ENCODE results near the gene AGTRAP. TPM values are rescaled to one million over a fixed set of nuclear protein-coding genes. Genes with fewer than 3 reads are reported as not detected.

Gene AGTRAP
- total and polyA plus RNA-seq, 9 of the 15 experiments (the other 6 are each of a cell fraction or from before 2014, with no cell fraction given) = 26.8 to 105 (median 57.5) TPM

DNA sequence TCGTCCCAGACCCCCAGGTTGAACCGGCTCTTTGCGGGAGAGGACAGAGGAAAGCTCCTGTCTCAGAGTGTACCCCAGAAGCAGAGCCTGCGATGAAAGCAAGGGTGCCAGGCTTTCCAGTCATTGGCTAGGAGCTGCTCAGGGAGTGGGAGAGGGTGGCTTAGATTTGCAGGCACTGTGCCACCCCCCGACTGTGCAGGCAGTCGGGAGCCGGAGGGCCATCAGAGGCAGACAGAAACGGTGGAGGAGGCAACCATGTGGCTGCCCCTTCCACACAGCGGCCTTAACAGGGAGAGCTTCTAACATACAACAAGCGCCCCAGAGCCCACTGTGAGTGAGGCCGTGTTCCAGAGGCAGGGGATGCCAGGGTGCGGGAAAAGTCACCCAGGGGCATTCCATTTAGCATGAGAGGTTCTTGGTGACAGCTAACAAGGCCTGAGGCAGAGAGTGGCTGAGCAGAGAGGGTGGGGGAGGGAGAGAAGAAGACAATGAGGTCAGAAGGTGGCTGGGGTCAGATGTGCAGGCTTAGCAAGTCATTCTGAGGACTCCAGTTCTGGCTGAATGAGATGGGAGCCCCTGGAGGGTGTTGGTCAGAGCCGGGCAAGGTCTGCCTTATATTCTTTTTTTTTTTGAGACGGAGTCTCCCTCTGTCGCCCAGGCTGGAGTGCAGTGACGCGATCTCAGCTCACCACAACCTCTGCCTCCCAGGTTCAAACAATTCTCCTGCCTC is 16.6 kb downstream of the AGTRAP start (continued):
- TF ChIP-seq ELF1 (tag; IDR thresholded peaks at IDR 0.05) = no peak
- TF ChIP-seq MCM3 (IDR thresholded peaks at IDR 0.05) = no peak
- no peak for TF ChIP-seq ZNF121 (CRISPR knock-in tag; conservative IDR thresholded peaks at IDR 0.05)
- no peak for TF ChIP-seq KLF16 (IDR thresholded peaks at IDR 0.05)
- no peak for TF ChIP-seq E2F6 (IDR thresholded peaks at IDR 0.05; ENCODE audit: borderline replicate concordance in 1 of 2, extremely low read depth in 1 of 2, insufficient read depth in 1 of 2, insufficient read length in 1 of 2, low read depth in 1 of 2, low read length in 1 of 2, poor library complexity in 1 of 2, severe bottlenecking in 1 of 2)
- TF ChIP-seq ZNF324 (CRISPR knock-in tag; IDR thresholded peaks at IDR 0.05) = no peak
- TF ChIP-seq RBFOX2 (IDR thresholded peaks at IDR 0.05; ENCODE audit: low read depth, low read length) = peak; percentile 27; the same call in 1 of the 2 replicates
- TF ChIP-seq HDAC1 (IDR thresholded peaks at IDR 0.05) = peak in 1 of 2 experiments; percentile 45; a peak in 2 of 4 replicates
- TF ChIP-seq ESRRB (CRISPR knock-in tag; IDR thresholded peaks at IDR 0.05; ENCODE audit: borderline replicate concordance) = no peak
- TF ChIP-seq GABPB1 (CRISPR knock-in tag; IDR thresholded peaks at IDR 0.05) = 0 out of 2 replicates have a peak, but pooled peaks have one; percentile 37
- no peak for TF ChIP-seq ZBTB1 (CRISPR knock-in tag; IDR thresholded peaks at IDR 0.05; ENCODE audit: borderline replicate concordance, low read depth)
- TF ChIP-seq TSC22D4 (tag; IDR thresholded peaks at IDR 0.05) = no peak
- no peak for TF ChIP-seq ZNF444 (CRISPR knock-in tag; IDR thresholded peaks at IDR 0.05)
- TF ChIP-seq, protein P1, sequence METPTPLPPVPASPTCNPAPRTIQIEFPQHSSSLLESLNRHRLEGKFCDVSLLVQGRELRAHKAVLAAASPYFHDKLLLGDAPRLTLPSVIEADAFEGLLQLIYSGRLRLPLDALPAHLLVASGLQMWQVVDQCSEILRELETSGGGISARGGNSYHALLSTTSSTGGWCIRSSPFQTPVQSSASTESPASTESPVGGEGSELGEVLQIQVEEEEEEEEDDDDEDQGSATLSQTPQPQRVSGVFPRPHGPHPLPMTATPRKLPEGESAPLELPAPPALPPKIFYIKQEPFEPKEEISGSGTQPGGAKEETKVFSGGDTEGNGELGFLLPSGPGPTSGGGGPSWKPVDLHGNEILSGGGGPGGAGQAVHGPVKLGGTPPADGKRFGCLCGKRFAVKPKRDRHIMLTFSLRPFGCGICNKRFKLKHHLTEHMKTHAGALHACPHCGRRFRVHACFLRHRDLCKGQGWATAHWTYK (CRISPR knock-in tag; IDR thresholded peaks at IDR 0.05) = no peak
- TF ChIP-seq MYC (IDR thresholded peaks at IDR 0.05; ENCODE audit: low read depth, low read length) = no peak
- TF ChIP-seq MYC (CRISPR knock-in tag; IDR thresholded peaks at IDR 0.05; ENCODE audit: borderline replicate concordance, low read depth) = no peak
- no peak for TF ChIP-seq YY1 (IDR thresholded peaks at IDR 0.05; ENCODE audit: borderline replicate concordance in 1 of 3, control insufficient read depth in 1 of 3, extremely low read depth in 1 of 3, insufficient read depth in 3 of 3, insufficient read length in 1 of 3, insufficient replicate concordance in 2 of 3, low read depth in 1 of 3, low read length in 2 of 3)
- TF ChIP-seq ARID1B (IDR thresholded peaks at IDR 0.05) = peak; percentile 63
- 0 out of 2 replicates have a peak, but pooled peaks have one; percentile 42 for TF ChIP-seq NR2C2 (CRISPR knock-in tag; IDR thresholded peaks at IDR 0.05)
- peak; percentile 72 for TF ChIP-seq NR2C2 (tag; IDR thresholded peaks at IDR 0.05)
- TF ChIP-seq STAT5A (IDR thresholded peaks at IDR 0.05; ENCODE audit: borderline replicate concordance, low read length) = no peak
- TF ChIP-seq, protein P2, sequence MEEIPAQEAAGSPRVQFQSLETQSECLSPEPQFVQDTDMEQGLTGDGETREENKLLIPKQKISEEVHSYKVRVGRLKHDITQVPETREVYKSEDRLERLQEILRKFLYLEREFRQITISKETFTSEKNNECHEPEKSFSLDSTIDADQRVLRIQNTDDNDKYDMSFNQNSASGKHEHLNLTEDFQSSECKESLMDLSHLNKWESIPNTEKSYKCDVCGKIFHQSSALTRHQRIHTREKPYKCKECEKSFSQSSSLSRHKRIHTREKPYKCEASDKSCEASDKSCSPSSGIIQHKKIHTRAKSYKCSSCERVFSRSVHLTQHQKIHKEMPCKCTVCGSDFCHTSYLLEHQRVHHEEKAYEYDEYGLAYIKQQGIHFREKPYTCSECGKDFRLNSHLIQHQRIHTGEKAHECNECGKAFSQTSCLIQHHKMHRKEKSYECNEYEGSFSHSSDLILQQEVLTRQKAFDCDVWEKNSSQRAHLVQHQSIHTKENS (CRISPR knock-in tag; IDR thresholded peaks at IDR 0.05) = no peak
- TF ChIP-seq BDP1 (IDR thresholded peaks at IDR 0.05; ENCODE audit: insufficient read depth, insufficient read length) = no peak
- no peak for TF ChIP-seq FUS (optimal IDR thresholded peaks at IDR 0.05; ENCODE audit: low read depth, low read length)
- 0 out of 2 replicates have a peak, but pooled peaks have one; percentile 57 for TF ChIP-seq HDGF (IDR thresholded peaks at IDR 0.05)
- no peak for TF ChIP-seq PHF20 (IDR thresholded peaks at IDR 0.05; ENCODE audit: partially characterized antibody)
